GM23248 (cell line): ENCODE data around the gene FBXO10. TPM values are rescaled to one million over a fixed set of nuclear protein-coding genes. Genes with fewer than 3 reads are reported as not detected.
A peak's percentile ranks its signal among the peaks of the same experiment; 100 is the strongest.
"Not testable (repeated sequence)": the region's sequence is repeated elsewhere in the genome, so short reads cannot be mapped to it uniquely, and the experiment has no call there.

ENCODE experiments used
- DNase-seq: peaks from one replicate; pipeline ENCODE4 v3.0.0-alpha.2; 2015
- H2AFZ ChIP-seq: fragments of 200-600 bp; sonication (generic); 2 replicates; pipeline ENCODE4 v1.6.1; 2016; ENCODE audit warnings: antibody characterized with exemption
- H3F3A ChIP-seq: fragments of 200-600 bp; sonication (generic); 2 replicates; pipeline ENCODE4 v1.6.1; 2016; ENCODE audit warnings: mild to moderate bottlenecking, antibody characterized with exemption, mixed run types; ENCODE audit not compliant: insufficient read depth
- H3K27ac ChIP-seq: fragments of 200-600 bp; sonication (generic); 2 replicates; pipeline ENCODE4 v1.5.1; 2016; ENCODE audit warnings: mild to moderate bottlenecking
- H3K27me3 ChIP-seq: fragments of 200-600 bp; sonication (generic); replicated peaks from 2 replicates; pipeline ENCODE4 v1.6.1; 2016; ENCODE audit warnings: mild to moderate bottlenecking; ENCODE audit not compliant: insufficient read depth
- H3K36me3 ChIP-seq: fragments of 200-600 bp; sonication (generic); 2 replicates; pipeline ENCODE4 v1.6.1; 2016; ENCODE audit warnings: low read depth, mild to moderate bottlenecking
- H3K4me1 ChIP-seq: fragments of 200-600 bp; sonication (generic); 2 replicates; pipeline ENCODE4 v1.6.1; 2016; ENCODE audit warnings: mild to moderate bottlenecking; ENCODE audit not compliant: insufficient read depth
- H3K4me2 ChIP-seq: fragments of 200-600 bp; sonication (generic); one replicate; pipeline ENCODE4 v1.6.1; 2016; ENCODE audit warnings: mild to moderate bottlenecking; ENCODE audit not compliant: unreplicated experiment
- H3K4me3 ChIP-seq: fragments of 200-600 bp; sonication (generic); 2 replicates; pipeline ENCODE4 v1.5.1; 2016; ENCODE audit warnings: mild to moderate bottlenecking
- H3K79me2 ChIP-seq: fragments of 200-600 bp; sonication (generic); 2 replicates; pipeline ENCODE4 v1.6.1; 2016; ENCODE audit warnings: mild to moderate bottlenecking; ENCODE audit not compliant: insufficient read depth
- H3K9ac ChIP-seq: fragments of 200-600 bp; sonication (generic); 2 replicates; pipeline ENCODE4 v1.6.1; 2016; ENCODE audit warnings: mild to moderate bottlenecking
- H3K9me2 ChIP-seq: fragments of 200-600 bp; sonication (generic); 2 replicates; pipeline ENCODE4 v1.6.1; 2016; ENCODE audit warnings: mixed run types, mild to moderate bottlenecking, moderate library complexity; ENCODE audit not compliant: insufficient read depth
- H3K9me3 ChIP-seq: fragments of 200-600 bp; sonication (generic); one replicate; pipeline ENCODE4 v1.6.1; 2017; ENCODE audit warnings: low read depth
- H4K20me1 ChIP-seq: fragments of 200-600 bp; sonication (generic); 2 replicates; pipeline ENCODE4 v1.6.0; 2016; ENCODE audit not compliant: insufficient read depth
- EZH2 ChIP-seq: fragments of 200-600 bp; sonication (generic); IDR thresholded peaks from 2 replicates; pipeline ENCODE4 v1.6.1; 2018; ENCODE audit warnings: antibody characterized with exemption, mild to moderate bottlenecking; ENCODE audit not compliant: insufficient read depth, poor library complexity, severe bottlenecking
- EZH2phosphoT487 ChIP-seq: fragments of 200-600 bp; sonication (generic); IDR thresholded peaks from 2 replicates; pipeline ENCODE4 v1.6.1; 2018; ENCODE audit warnings: antibody characterized with exemption, moderate library complexity, mild to moderate bottlenecking, low read depth; ENCODE audit not compliant: insufficient read depth
- WGBS, 2 experiments: methylation state at CpG; one replicate each; pipeline ENCODE4 v1.1.6; 2015 to 2017; ENCODE audit warnings: low lambda C conversion rate in 2 of 2, low coverage in 1 of 2; ENCODE audit errors: missing lambda C conversion rate in 2 of 2; 5-methylcytosine and 5-hydroxymethylcytosine counted together
- in situ Hi-C: fragments of 300-500 bp; cut with MboI; formaldehyde crosslinking; loops from 2 replicates; pipeline ENCODE4 v1.15.0; 2020
- polyA plus RNA-seq: library from polyadenylated mRNA; unstranded; fragments of >200 nt; fragmentation: Nextera tagmentation; extraction: Ambion mirVana; gene quantifications from 2 replicates; pipeline ENCODE4 v1.2.1, GENCODE V29; 2016
- total RNA-seq: library from RNA; depleted of rRNA; stranded (reverse); fragments of >200 nt; shearing (Covaris generic); gene quantifications from 2 replicates; pipeline ENCODE4 v1.2.3, GENCODE V29; 2014

FBXO10 gene
- total and polyA plus RNA-seq, 2 experiments from 2014 or later = 4.4 to 9.9 TPM

GRCh38 chr9:37604296-37604695 is 28.1 kb upstream of the FBXO10 start:
- Histone ChIP-seq H3K9ac (no peak overlapping the region), H3F3A (no peaks in the 10 kb centered on the region), H3K4me1 (no peaks in the 10 kb centered on the region), H2AFZ (no peak overlapping the region), H4K20me1 (no peaks in the 10 kb centered on the region), H3K36me3 (no peaks in the 10 kb centered on the region), H3K9me3 (no peaks in the 10 kb centered on the region), H3K9me2 (no peaks in the 10 kb centered on the region), H3K27me3 (peaks cover 11% of the 10 kb centered on the region; the same call in 1 of the 2 replicates), H3K27ac (no peak overlapping the region), H3K79me2 (no peaks in the 10 kb centered on the region), H3K4me2 (no peak overlapping the region), H3K4me3 (no peak overlapping the region)
- 86 to 91% methylated on average over 1 of the region's 1 CpG for WGBS, 2 experiments
- in situ Hi-C loops = no loop called here
- no peak for DNase-seq
- TF ChIP-seq EZH2 = no peak
- TF ChIP-seq EZH2phosphoT487 = no peak

DNA sequence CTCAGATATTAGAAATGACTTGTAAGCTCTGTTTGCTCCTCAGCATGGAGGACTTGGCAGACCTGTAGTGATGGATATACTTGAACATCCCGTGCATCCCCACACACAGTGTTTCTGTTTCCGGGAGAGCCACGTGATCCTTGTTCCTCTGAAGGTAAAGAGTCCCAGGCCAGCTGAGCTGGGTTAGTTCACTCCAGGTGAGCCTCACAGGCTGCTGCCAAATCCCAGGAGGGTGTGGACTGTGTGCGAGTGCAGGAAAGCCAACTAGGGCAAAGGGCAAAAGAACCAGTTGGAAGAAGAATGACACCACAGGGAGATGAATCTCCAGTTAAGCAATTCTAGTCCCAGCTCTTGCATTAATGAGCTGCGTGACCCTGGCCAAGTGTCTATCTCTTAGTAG is 26.6 kb upstream of the FBXO10 start:
- no peaks in the 10 kb centered on the region for H3K4me1 ChIP-seq
- H3K79me2 ChIP-seq = no peaks in the 10 kb centered on the region
- no peaks in the 10 kb centered on the region for H4K20me1 ChIP-seq
- TF ChIP-seq EZH2 = no peak
- no peak for TF ChIP-seq EZH2phosphoT487
- H3K9ac ChIP-seq = no peak overlapping the region
- H3K27me3 ChIP-seq = peaks cover 11% of the 10 kb centered on the region; the same call in 1 of the 2 replicates
- no peak overlapping the region for H3K4me2 ChIP-seq
- H3K4me3 ChIP-seq = no peak overlapping the region
- in situ Hi-C loops = no loop called here
- peak; percentile 15 for DNase-seq
- no peaks in the 10 kb centered on the region for H3F3A ChIP-seq
- no peaks in the 10 kb centered on the region for H3K9me3 ChIP-seq
- H3K27ac ChIP-seq = no peak overlapping the region
- H3K9me2 ChIP-seq = no peaks in the 10 kb centered on the region
- 58 to 65% methylated on average over 5 of the region's 5 CpGs for WGBS, 2 experiments
- no peaks in the 10 kb centered on the region for H3K36me3 ChIP-seq
- no peak overlapping the region for H2AFZ ChIP-seq

- H3K9ac ChIP-seq, H3K4me3 ChIP-seq, in situ Hi-C loops, H2AFZ ChIP-seq, H3K4me2 ChIP-seq, H3K27ac ChIP-seq, H3K36me3 ChIP-seq, H3K79me2 ChIP-seq, DNase-seq, H3K9me2 ChIP-seq, H3F3A ChIP-seq, H4K20me1 ChIP-seq, H3K4me1 ChIP-seq, H3K9me3 ChIP-seq: not testable (repeated sequence)
- 63 to 69% methylated on average over 4 of the region's 4 CpGs for WGBS, 2 experiments
- H3K27me3 ChIP-seq = peaks cover 11% of the 10 kb centered on the region; the same call in 1 of the 2 replicates
Observed at GRCh38 chr9:37602061-37602460, 25.9 kb upstream of the FBXO10 start.

DNA sequence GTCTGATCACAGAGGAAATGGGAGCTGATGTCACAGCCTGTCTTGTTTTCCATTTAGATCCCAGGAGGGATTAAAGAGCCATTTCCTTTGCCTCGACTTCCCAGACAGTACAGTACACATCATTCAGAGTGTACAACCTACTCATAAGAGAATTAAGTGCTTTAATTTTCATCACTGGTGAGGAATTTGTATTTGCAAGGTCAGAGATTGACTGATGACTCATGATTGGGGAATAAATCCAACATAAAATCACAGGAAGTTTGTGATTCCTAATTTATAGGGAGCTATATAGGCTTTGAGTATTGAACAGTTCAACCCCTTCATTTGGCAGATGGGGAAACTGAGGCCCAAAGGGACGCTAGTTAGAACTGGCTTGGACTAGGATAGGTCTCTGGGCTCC is 20.3 kb upstream of the FBXO10 start:
- in situ Hi-C loops = loop anchor here (25.0 kb wide), 1 partner anchor 741 kb away; no protein-coding TSS in a partner anchor

More for the DNA sequence above, 20.3 kb upstream of the FBXO10 start:
- Histone ChIP-seq H3K27ac (no peak overlapping the region), H3F3A (peaks cover 4% of the 10 kb centered on the region), H4K20me1 (no peaks in the 10 kb centered on the region), H3K4me2 (no peak overlapping the region), H3K27me3 (no peaks in the 10 kb centered on the region), H3K9ac (no peak overlapping the region), H3K9me3 (no peaks in the 10 kb centered on the region), H2AFZ (no peak overlapping the region), H3K4me3 (no peak overlapping the region), H3K9me2 (no peaks in the 10 kb centered on the region), H3K4me1 (peaks cover 4% of the 10 kb centered on the region), H3K79me2 (peaks cover 8% of the 10 kb centered on the region), H3K36me3 (no peaks in the 10 kb centered on the region)
- DNase-seq = peak; percentile 31
- TF ChIP-seq EZH2 (no peak), EZH2phosphoT487 (no peak)
- 16 to 21% methylated on average over 2 of the region's 2 CpGs for WGBS, 2 experiments
